Breast epithelium (tissue), 3 donors: ENCODE results near the gene ERMP1.

Experiments used
- POLR2A ChIP-seq: fragments of 450-650 bp; IDR thresholded peaks from one replicate; pipeline ENCODE4 v1.6.1; 2016; ENCODE audit warnings: antibody characterized with exemption, mild to moderate bottlenecking, moderate library complexity
- POLR2AphosphoS5 ChIP-seq, 3 donors: sonication (generic); formaldehyde crosslinking; IDR thresholded peaks; one replicate each; pipeline ENCODE4 v1.6.1; 2017; ENCODE audit warnings: antibody characterized with exemption in 3 of 3
- TF ChIP-seq, protein P1 (sequence below), 3 donors: fragments of 450-650 bp; IDR thresholded peaks; one replicate each; pipeline ENCODE4 v1.5.1; 2016 to 2017; ENCODE audit warnings: antibody characterized with exemption in 3 of 3, mild to moderate bottlenecking in 3 of 3, moderate library complexity in 3 of 3

DNA sequence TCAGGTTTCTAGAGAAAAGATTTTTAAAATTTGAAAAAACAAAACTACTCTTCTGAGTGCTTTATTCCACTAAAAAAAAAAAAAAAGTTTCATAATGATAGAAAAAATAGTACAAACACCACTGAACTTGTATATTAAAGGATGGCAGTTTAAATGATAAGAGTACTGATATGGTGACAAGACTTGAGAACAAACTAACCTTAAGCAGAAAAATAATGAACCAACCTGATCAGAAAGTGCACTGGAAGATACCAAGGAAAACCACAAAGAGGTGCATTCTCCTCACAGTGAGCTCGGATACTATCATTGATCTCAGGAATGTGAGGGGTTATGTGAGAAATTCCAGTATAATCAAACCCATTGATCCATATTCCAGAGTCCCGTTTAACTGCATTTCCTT is 34.3 kb downstream of the ERMP1 start:
- TF ChIP-seq, protein P1, sequence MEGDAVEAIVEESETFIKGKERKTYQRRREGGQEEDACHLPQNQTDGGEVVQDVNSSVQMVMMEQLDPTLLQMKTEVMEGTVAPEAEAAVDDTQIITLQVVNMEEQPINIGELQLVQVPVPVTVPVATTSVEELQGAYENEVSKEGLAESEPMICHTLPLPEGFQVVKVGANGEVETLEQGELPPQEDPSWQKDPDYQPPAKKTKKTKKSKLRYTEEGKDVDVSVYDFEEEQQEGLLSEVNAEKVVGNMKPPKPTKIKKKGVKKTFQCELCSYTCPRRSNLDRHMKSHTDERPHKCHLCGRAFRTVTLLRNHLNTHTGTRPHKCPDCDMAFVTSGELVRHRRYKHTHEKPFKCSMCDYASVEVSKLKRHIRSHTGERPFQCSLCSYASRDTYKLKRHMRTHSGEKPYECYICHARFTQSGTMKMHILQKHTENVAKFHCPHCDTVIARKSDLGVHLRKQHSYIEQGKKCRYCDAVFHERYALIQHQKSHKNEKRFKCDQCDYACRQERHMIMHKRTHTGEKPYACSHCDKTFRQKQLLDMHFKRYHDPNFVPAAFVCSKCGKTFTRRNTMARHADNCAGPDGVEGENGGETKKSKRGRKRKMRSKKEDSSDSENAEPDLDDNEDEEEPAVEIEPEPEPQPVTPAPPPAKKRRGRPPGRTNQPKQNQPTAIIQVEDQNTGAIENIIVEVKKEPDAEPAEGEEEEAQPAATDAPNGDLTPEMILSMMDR (IDR thresholded peaks at IDR 0.05) = no peak
- no peak for TF ChIP-seq POLR2AphosphoS5 (IDR thresholded peaks at IDR 0.05)
- TF ChIP-seq POLR2A = no peak
